Stimulated activated CD4-positive, alpha-beta T cell treated with anti-CD3 and anti-CD28 coated beads, Interleukin-1b, Interleukin-23, amount 100 ng/mL, for 4 hours (primary cell): ENCODE results near the gene SLC6A16.

Source experiments
- DNase-seq, 2 donors: peaks; one replicate each; pipeline ENCODE4 v3.0.0-alpha.2; 2020; ENCODE audit warnings: low read depth in 2 of 2

The SLC6A16 gene

GRCh38 chr19:49271080-49271753 is 53.8 kb downstream of the SLC6A16 start:
- no peak for DNase-seq

- peak in 1 of 2 donors; percentile 17 for DNase-seq
Observed at GRCh38 chr19:49266409-49266808, 58.6 kb downstream of the SLC6A16 start.

- no peak for DNase-seq
Observed at GRCh38 chr19:49264258-49264657, 60.7 kb downstream of the SLC6A16 start.

- DNase-seq = no peak
Observed at GRCh38 chr19:49261602-49262001, 63.4 kb downstream of the SLC6A16 start.

- no peak for DNase-seq
Observed at GRCh38 chr19:49256691-49257090, 68.3 kb downstream of the SLC6A16 start.

- no peak for DNase-seq
Observed at GRCh38 chr19:49255674-49256073, 69.3 kb downstream of the SLC6A16 start.

- DNase-seq = no peak
Observed at GRCh38 chr19:49249933-49250332, 75.1 kb downstream of the SLC6A16 start.

- no peak for DNase-seq
Observed at GRCh38 chr19:49247676-49248075, 77.3 kb downstream of the SLC6A16 start.

- no peak for DNase-seq
Observed at GRCh38 chr19:49244256-49244655, 80.7 kb downstream of the SLC6A16 start.

GRCh38 chr19:49243726-49244125 is 81.3 kb downstream of the SLC6A16 start:
- no peak for DNase-seq

- DNase-seq = no peak
Observed at GRCh38 chr19:49243129-49243528, 81.9 kb downstream of the SLC6A16 start.

- no peak for DNase-seq
Observed at GRCh38 chr19:49241769-49242168, 83.2 kb downstream of the SLC6A16 start.
